ENCODE data around the gene DDX3X.
A peak's percentile ranks its signal among the peaks of the same experiment; 100 is the strongest.
"Not testable (repeated sequence)": the region's sequence is repeated elsewhere in the genome, so short reads cannot be mapped to it uniquely, and the experiment has no call there.

Gene DDX3X

DNA sequence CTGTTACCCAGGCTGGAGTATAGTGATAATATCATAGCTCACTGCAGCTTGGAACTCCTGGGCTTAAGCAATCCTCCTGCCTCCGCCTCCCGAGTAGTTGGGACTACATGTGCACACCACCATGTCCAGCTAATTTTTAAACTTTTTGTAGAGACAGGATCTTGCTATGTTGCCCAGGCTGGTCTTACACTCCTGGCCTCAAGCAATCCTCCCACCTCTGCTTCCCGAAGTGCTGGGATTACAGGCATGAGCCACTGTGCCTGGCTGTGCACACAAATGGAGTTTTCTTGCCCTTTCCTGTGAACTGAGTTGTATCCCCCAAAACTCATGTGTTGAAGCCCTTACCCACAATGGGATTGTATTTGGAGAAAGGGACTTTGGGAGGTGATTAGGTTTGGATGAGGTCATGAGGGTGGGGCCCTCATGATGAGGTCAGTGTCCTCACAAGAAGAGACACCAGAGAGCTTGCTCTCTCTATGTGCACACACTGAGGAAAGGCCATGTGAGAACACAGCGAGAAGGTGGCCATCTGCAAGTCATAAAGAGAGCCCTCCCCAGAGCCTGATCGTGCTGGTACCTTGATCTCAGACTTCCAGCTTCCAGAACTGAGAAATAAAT lies 40.1 kb downstream of the DDX3X start:
- no peak for DNase-seq (ENCODE audit: low read depth)

DNA sequence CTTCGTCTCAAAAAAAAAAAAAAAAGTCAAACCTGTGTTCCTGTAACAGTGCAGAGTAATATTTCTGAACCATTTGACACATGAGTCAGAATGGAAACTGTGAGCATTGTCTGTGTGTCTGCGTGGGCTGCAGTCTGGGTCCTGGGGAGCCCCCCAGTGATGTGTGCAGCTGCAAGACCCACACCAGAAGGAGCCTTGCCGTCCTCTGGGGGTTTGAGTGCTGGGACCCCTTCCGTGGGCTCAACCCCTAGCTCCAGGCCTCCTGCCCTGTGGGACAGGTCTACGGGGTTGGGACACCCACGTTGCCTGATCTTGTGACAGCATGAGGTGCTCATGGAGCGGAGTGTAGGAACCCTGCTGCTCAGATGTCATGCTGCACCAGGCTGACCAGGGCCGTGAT lies 43.7 kb downstream of the DDX3X start:
- DNase-seq (ENCODE audit: low read depth), result peak; percentile 29

DNA sequence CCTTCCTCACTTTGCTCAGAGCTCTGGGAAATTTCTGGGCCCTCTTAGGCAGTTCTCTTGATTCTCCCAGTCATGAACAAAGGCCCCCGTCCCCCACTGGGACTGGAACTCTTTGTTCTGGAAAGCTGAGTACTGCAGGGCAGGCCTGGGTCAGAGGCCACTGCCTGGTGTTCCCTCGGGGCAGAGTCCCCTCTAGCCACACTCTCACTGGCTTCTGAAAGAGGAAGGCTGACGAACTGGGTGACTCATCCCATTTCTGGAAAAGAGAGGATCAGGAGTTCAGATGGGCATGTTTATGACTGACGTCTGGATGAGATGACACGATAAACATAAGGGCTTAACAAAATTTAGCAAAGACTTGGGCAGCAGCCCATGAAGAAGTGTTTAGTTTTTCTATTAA lies 47.7 kb downstream of the DDX3X start:
- no peak for DNase-seq (ENCODE audit: low read depth)

DNA sequence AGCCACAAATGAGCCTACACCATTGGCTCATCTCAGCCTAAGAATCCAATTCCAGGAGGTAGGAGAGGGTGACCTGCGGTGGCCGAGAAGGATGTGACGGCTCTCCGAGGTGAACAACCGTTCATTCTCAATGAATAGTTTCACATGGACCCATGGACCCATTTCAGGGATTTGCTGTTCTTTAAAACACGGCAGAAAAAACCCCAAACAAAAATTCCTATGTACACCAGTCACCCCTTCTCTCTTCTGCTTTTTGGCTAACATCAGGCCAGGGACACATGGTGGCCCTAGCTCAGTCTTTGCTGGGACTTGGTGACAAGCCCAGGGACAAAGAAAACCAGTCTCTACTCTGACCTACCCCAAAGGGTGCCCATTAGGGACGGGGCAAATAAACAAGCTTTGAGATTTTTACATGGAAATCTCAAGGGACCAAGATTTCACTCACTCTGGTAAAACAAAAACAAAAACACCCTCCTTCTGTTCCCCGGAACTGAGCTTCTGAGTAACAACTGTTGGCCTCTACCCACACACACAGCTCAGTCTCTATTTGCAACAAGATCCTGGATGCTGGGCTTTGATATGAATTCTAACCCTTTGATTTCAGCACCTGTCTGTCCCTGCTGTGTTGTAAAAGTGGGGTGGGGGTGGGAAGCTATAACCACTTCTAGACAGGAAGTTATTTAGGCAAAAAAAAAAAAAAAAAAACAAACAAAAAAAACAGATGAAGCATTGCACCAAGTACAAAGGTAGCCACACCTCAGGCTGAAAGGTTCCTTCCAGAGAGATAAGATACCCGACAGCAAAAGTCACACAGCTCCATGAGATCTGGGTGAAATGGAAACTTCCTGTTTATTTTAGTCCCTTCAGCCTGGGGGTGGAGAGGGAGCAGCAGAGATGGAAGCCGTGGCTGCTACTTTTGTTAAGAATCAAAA lies 49.0 kb downstream of the DDX3X start:
- peak; percentile 2 for DNase-seq (ENCODE audit: low read depth)

DNA sequence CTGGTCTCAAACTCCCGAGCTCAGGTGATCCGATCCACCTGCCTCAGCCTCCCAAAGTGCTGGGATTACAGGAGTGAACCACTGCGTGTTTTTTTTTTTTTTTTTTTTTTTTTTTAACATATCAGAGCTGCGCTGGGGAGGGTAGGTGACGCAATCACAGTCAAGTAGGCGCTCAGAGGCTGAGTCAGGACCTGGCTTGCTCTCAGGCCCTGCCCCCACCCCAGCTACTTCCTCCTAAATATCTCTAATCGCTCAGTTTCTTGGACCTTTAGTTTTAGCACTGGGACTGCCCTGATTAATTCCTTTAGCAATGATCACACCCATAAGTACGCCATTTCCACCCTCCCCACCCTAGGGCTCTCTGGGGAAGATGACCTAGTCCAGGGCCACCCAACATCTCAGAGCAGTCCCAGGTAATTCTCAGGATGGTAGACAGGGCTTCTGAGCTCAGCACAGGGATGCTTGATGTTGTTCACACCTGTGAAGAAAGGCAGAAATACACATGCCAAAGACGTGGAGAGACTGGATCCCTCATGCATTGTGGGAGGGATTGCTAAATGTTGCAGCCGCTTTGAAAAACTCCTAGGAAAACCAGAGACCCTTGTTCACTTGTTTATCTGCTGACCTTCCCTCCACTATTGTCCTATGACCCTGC lies 50.2 kb downstream of the DDX3X start:
- peak; percentile 46 for DNase-seq (ENCODE audit: low read depth)

DNA sequence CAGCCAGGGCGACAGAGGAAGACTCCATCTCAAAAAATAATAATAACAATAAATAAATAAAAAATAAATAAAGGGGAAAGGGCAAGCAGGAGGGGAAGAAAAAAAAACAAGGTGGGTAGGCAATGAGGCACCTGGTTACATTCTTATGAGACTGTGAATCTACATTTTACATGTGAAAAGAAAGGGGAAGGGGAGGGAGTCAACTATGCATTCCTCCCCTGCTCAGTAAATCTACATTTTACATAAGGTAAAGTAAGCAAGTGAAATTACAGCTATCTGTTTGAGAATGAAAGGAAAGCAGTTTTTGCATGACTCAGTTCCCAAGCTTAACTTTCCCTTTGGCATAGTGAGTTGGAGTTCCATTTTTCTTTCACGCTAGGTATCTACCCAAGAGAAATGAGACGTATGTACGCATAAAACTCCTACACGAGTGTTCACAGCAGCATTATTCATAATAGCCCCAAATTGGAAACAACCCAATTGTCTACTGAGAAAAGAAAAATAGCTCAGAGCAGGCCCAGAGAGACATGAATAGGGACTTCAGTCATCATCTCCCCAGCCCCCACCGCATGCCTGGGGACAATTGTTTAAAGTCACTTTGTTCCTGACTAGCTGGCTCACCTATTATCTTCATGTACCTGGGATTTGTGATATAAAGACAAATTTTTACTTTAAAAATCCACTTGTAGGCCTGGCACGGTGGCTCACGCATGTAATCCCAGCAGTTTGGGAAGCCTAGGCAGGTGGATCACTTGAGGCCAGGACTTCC lies 52.4 kb downstream of the DDX3X start:
- no peak for DNase-seq (ENCODE audit: low read depth)

DNA sequence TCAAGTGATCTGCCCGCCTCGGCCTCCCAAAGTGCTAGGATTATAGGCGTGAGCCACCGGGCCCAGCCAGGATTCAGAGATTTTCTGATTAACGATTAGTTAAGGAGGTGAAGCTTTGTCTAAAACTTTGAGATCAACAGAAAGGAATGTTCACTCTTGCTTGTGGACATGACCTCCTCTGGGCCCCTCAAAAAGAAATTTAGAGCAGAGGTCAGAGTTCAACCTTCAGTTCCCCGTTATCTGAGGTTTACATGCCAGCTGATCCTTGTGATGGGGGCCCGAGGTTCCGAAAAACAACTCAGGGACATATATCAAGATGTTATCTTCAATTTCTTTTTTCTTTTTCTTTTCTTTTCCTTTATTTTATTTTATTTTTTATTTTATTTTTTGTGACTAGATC lies 54.6 kb downstream of the DDX3X start:
- DNase-seq (ENCODE audit: low read depth), result no peak

DNA sequence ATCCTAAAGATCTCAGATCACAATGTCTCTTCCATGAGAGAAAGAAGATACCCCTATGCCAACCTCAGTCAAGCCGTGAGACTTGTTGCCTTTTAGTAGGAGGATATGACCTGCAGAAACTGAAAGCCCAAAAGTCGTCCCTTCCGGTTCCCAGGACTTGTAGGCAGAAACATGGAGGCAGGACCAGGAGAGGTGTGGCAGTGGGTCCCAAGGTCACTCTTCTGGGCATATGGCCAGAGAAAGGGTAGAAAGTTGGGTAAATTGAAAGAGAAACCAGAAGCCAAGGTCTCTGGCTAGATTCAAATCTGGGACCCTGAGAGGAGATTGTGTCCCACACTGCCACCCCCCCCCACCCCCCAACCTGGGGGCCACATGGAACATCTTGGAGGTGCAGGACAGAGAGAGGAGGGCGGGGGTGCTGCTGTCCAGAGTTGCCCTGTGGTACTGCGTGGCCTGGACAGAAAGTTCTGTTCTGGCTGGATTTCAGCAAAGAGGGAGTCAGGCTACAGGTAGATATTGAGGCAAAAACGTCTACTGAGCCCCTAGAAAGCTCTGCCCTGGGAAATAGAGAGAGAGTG lies 55.4 kb downstream of the DDX3X start:
- no peak for DNase-seq (ENCODE audit: low read depth)

DNA sequence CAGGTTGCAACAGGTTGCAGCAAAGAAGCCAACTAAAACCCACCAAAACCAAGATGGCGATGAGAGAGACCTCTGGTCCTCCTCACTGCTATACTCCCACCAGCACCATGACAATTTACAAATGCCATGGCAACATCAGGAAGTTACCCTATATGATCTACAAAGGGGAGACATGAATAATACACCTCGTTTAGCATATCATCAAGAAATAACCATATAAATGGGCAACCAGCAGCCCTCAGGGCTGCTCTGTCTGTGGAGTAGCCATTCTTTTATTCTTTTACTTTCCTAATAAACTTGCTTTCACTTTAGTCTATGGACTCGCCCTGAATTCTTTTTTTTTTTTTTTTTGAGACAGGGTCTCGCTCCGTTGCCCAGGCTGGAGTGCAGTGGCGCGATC lies 56.6 kb downstream of the DDX3X start:
- not testable (repeated sequence) for DNase-seq (ENCODE audit: low read depth)

DNA sequence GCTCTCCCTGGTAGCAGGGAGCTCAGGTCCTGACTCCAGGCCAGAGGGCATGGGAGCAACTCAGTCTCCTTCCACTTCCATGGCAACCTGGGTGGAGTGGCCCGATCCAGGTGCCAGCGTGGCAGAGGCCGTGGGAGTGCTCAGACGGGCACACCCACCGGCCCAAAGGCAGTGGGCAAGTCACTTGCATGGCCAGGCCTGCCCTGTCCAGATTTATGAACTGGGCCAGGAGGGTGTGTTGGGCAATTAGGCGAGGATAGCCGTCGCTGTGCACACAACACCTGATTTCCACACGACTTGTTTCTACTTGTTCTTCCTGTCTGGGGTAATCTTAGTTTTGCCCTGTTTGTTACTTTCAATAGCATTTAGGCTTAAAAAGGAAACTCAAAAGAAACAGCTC lies 57.6 kb downstream of the DDX3X start:
- no peak for DNase-seq (ENCODE audit: low read depth)

DNA sequence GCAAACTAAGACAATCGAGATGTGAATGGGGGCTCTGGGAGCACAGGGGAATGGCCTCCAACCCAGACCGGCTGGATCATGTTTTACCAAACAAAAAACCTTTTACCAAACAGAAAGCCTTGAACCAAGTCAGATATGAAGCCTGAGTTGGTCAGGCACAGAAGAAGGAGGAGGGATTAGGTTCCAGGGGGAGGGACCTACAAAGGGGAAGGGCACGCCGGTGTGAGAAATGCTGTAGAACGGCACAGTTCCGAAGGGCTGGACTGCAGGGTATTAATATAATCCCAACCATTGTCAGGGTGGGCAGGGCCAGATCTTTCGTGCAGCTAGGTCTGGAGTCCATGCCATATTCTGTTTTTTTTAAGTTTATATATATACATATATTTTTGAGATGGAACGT lies 60.3 kb downstream of the DDX3X start:
- no peak for DNase-seq (ENCODE audit: low read depth)

DNA sequence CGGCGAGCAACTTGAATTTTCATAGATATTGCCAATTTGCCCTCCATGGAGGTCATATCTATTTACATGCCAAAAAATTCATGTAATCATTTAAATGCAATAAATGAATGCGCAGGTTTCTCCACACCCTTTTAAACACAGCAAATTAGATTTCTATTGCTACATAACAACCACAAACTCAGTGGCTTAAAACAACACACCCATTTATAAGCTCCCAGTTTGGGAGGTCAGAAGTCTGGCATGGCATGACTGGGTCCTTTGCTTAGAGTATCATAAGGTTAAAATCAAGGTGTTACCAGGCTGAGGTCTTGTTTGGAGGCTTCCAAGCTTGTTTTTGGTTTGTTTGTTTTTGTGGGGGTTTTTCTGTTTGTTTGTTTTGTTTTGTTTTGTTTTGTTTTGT lies 63.3 kb downstream of the DDX3X start:
- no peak for DNase-seq (ENCODE audit: low read depth)

DNA sequence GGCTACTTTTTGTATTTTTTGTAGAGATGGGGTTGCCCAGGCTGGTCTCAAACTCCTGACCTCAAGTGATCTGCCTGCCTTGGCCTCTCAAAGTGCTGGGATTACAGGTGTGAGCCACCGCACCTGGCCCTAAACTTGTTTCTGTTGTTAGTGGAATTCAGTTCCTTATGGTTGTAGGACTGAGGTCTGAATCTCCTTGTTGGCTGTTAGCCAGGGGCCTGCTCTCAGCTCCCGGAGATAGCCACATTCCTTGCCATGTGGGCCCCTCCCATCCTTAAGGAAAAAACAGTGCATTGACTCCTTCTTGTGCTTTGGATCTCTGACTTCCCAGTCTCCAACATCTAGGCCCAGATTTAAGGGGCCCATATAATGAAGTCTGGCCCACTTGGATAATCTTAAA lies 63.8 kb downstream of the DDX3X start:
- DNase-seq (ENCODE audit: low read depth), result no peak

DNA sequence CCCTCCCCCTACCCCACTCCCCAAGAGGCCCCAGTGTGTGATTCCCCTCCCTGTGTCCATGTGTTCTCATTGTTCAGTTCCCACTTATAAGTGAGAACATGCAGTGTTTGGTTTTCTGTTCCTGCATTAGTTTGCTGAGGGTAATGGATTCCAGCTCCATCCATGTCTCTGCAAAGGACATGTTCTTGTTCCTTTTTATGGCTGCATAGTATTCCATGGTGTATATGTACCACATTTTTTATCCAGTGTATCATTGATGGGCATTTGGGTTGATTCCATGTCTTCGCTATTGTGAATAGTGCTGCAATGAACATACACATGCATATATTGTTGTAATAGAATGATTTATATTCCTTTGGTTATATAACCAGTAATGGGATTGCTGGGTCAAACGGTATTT lies 68.6 kb downstream of the DDX3X start:
- DNase-seq (ENCODE audit: low read depth), result not testable (repeated sequence)

DNA sequence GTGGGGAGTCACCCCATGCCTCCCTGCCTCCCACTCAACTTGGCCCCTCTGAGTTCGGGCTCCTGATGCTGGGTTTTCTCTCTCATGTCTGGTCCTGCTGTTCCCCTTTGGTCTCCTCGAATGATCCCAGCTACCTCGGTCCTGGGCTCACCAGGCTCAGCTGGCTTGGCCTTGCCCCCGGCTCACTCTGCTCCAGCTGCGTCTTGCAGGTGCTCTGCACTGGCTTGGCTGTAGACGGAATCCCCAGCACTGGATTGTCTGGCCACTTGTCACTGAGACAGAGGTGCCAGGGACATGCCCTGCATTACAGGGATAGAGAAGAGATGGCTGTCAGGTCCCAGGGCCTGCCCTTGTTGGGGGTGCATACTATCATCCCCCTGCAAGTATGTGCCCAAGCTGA lies 71.6 kb downstream of the DDX3X start:
- DNase-seq (ENCODE audit: low read depth), result no peak

DNA sequence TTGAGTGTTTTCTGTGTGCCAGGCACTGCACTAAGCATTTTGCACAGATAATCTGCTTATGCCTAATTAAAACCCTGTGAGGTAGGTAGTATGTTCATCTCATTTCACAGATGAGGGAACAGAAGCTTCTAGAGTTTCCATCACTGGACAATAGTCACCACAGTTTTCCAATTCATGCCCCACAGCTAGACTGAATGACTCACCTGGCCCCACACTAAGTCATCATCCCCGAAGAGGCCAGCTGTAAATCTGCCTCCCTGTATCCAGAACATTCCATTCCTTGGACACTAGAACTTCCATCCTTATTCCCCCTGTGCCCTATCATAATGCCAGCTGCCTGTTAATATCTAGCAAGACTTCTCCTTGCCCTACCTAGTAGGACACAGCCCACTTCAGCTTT lies 72.2 kb downstream of the DDX3X start:
- no peak for DNase-seq (ENCODE audit: low read depth)

DNA sequence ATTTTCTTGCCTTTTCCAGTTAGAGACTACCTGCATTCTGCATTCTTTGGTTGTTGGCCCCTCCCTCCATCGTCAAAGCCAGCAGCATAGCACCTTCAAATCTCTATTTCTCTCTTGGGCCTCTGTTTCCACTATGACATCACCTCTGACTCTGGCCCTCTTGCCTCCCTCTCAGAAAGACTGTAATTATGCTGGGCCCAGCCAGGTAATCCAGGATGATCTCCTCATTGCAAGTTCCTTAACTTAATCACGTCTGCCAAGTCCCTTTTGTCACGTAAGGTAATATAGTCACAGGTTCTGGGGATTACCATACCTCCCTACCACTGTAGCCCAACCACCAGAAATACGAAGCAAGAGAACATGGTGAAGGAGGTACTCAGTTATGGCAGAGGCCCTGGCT lies 73.9 kb downstream of the DDX3X start:
- no peak for DNase-seq (ENCODE audit: low read depth)

DNA sequence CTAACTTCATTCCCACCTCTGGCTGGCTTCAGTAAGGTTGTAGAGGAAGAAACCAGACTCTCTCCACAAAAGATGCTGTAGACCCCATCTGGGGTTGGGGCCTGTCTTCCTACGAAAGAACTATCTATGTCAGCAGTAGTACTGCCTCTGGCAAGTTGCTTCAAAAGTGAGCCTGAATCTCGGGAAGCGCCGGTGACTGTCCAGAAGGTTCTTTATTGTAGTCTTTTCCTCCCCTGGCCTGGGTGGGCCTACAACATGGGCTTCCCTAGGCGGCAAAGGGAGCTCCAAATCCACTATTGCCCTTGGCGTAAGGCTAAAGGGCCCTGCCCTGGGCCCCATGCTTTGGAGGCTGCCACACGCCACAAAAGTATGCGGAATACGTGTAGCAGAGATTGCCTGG lies 74.6 kb downstream of the DDX3X start:
- DNase-seq (ENCODE audit: low read depth), result no peak

DNA sequence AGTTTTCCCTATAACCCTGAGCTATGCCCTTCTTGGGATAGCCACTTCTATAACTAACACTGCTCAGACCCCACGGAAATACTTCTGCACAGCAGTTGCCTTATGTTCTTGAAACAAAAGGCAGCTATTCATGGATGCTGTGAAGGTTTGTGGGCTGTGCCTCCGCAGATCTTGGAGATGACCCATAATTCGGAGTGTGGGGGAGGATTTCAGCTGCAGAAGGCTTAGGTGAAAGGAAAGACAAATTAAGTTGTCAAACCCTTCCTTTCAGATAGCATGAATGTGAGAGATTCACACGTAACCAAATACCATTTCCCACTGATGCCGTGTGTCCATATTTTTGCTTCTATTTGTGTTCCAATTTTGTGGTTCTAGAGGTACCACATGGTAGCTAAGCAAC lies 75.0 kb downstream of the DDX3X start:
- no peak for DNase-seq (ENCODE audit: low read depth)

DNA sequence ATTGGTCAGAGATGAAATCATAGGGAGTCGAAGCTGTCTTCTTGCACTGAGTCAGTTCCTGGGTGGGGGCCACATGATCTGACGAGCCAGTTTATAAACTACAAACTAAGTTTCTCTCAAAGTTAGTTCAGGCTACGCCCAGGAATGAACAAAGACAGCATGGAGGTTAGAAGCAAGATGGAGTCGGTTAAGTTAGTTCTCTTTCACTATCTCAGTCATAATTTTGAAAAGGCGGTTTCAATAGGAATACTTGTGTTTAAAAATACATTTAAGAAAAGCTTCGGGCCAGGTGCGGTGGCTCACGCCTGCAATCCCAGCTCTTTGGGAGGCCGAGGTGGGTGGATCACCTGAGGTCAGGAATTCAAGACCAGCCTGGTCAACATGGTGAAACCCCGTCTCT lies 77.3 kb downstream of the DDX3X start:
- DNase-seq (ENCODE audit: low read depth), result not testable (repeated sequence)

DNA sequence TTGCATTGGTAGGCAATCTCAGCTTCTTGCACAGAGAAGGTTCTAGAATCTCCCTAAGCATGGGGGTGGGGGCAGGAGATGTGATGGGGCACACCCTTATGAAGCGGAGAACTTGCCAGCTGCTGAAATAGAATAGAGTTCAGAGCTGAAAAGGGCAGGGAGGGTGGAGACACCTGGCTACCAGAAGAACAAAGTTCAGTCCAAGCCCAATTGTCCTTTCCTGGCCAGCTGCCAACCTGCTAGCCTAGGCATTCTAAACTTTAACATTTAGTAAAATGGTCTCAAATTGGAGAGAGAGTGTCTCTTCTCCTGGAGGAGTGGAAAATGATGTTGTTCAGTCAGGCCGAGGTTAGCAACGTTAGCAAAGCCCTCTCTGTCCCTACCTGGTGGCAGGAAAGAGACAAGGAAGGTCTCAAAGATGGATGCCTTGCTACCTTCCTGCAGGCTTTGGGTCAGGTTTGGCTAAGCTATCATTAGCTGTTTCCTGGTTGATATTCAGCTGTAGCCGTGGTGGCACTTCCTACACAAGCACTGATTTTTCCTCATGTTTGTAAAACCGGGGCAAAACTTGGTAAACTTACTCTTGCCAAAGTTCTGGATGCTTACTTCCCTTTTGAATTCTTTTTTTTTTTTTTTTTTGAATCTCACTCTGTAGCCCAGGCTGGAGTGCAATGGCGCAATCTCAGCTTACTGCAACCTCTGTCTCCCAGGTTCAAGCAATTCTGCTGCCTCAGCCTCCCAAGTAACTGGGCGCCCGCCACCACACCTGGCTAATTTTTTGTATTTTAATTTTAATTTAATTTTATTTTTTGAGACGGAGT lies 78.5 kb downstream of the DDX3X start:
- DNase-seq (ENCODE audit: low read depth), result no peak
